GM12872 (cell line): Measurements from ENCODE around the gene STRBP.

Experiments used
- CTCF ChIP-seq: IDR thresholded peaks from 3 replicates; pipeline ENCODE4 v1.5.1; 2011; ENCODE audit warnings: low read depth, mild to moderate bottlenecking, low read length, moderate library complexity; ENCODE audit not compliant: insufficient read depth

Gene STRBP

GRCh38 chr9:123237220-123237619 is 31.2 kb downstream of the STRBP start:
- no peak for TF ChIP-seq CTCF

- TF ChIP-seq CTCF: no peak
Observed at GRCh38 chr9:123235448-123235847, 32.9 kb downstream of the STRBP start.

- no peak for TF ChIP-seq CTCF
Observed at GRCh38 chr9:123234853-123235252, 33.5 kb downstream of the STRBP start.

- no peak for TF ChIP-seq CTCF
Observed at GRCh38 chr9:123232332-123232731, 36.1 kb downstream of the STRBP start.

- TF ChIP-seq CTCF: no peak
Observed at GRCh38 chr9:123231421-123231820, 37.0 kb downstream of the STRBP start.

GRCh38 chr9:123228967-123229366 is 39.4 kb downstream of the STRBP start:
- no peak for TF ChIP-seq CTCF

GRCh38 chr9:123225995-123226394 is 42.4 kb downstream of the STRBP start:
- TF ChIP-seq CTCF: no peak

- TF ChIP-seq CTCF: peak; percentile 82
Observed at GRCh38 chr9:123225374-123225813, 43.0 kb downstream of the STRBP start.
